Measurements from ENCODE around the gene DSCAM.

Gene DSCAM

DNA sequence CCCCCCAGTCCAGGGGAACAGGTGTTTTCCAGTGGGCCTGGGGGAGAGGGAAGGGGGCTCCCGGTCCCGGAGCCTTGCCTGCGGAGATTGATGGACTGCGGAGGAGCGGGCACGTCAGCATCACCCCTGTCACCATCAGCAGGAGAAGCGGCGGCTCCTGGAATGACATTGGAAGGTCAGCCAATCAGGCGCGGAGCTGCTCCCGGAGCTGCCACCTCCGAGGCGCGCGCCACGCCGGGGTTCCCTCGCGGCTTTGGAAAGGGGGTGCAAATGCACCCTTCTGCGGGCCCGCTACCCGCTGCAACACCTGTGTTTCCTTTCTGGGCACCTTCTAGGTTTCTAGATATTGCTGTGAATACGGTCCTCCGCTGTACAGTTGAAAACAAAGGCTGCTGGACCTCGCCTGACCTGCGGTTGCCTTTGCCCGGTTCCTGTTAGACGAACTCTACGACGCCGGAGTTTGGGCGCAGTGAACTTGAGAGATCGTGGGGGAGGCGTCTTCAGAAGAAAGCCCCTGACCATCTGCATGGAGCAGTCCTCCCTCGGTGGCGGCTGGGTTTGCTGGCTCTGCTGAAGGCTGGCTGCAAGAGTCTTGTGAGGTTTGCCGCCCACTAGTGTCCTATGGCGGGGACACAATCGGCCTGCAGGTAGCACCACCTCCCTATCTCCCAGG lies 5.3 kb downstream of the DSCAM start:
- no peak overlapping the region for H3K27ac ChIP-seq
- no peak overlapping the region for H3K4me3 ChIP-seq

DNA sequence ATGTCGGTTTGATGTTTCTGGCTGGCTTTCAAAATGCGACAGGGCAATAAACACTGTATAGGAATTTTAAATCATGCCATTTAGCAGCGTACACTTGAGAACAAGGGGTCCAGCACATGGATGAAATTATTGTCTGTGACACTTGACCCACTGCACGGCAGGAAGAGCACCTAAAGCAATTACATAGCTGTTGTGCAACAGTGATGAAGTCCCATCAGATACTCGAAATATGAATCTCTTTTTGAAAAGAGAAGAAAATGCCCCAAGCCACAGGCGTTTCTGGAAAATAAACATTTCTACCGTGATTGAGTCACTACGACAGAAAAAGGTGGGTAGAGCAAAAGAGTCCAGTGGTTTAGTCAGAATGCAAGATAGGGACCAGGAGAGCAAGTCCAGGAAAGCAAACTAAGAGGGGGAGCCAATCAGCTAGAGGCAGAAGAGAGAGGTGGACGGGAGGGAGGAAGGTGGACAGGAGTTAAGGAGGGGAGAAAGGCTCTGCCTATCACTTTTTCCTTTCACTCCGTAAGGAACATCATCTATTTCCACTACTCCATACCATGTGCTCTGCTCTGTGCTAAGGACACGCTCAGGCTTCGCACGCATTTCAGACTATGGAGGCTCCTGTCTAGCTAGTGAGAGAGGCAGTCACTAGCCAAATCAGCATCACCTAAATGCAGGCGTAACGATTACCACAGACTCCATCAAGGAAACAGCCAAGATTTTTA lies 6.4 kb downstream of the DSCAM start:
- Histone ChIP-seq H3K27ac (no peak overlapping the region), H3K4me3 (no peak overlapping the region)

DNA sequence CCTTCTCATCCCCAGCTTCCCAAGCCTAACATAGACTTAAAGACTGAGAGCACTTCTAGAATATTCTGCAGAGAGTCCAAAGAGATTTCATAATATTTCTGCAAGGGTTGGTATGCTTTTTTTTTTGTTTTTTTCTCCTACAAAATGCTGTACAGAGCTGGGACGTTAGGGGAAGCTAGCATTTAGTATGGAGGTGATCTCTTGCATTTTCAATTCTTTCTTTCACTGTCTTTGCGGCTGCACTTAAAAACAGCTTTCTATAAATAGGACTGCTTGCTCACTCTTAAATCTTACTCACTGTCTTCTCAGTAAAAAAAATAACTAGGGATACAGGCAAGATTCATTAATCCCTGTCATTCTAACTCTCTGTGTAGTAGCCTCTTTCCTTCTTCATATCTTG lies 7.4 kb downstream of the DSCAM start:
- H3K4me3 ChIP-seq, result no peak overlapping the region

DNA sequence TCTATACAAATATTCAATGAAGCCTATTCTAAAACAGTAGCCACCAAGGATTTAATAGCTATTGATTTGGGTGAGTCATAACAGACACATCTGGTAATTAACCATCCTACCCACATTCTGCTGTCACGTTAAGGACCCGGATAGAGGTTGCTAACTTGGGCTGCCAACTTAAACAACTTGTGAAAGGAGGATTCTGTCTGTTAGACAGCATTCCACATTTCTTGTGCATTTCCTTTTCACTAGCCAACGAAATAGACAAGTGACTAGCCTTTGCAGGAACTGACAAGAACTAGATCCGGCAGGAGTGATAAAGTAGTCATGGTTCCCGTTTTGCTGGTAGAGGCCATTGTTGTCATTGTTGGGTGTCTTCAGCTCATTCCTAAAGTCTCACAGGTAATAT lies 9.5 kb downstream of the DSCAM start:
- no peak overlapping the region for H3K27ac ChIP-seq
- H3K4me3 ChIP-seq, result no peak overlapping the region

More for the DNA sequence above, 7.4 kb downstream of the DSCAM start:
- H3K27ac ChIP-seq, result no peak overlapping the region

DNA sequence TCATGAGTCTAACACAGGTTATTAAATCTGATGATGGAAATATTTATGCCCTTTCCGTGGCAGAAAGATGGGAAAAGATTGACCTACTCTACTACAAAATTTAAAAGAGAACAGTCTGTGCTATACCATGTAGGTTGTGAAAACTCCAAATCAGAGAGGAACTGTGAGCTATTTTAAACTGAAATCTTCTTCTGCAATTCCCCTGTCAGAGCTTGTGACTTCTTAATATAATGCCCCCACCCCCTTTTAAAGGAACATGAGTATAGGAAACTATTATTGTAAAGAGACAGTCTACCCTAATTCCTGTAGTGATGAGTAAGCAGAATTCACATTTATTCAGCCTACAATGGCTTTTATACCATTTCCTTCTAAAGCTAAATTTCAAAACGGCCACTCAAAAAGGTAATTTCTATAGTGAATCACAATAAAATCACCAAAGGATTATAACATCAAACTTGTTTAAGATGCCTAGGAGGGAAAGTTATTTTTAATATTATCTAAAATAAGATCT lies 11.7 kb downstream of the DSCAM start:
- no peak overlapping the region for H3K27ac ChIP-seq
- H3K4me3 ChIP-seq, result no peak overlapping the region

DNA sequence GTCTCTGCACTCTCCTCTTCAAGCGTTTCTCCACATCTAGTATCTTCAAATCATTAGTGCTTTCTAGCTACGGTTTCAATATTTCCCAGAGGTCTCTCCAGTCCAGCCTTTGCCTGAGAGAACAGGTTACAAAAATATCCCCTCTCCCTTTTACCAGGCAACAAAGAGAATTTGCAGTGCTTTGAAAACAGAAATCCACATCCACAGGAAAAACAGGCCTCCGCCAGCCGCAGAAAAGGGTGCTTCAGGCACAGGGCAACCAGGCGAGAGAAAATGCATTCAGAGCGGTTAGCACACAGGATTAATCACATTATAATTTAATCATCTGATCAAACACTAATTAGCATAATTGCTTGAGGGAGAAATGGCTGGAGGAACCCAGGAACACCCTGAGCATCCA lies 13.8 kb downstream of the DSCAM start:
- H3K27ac ChIP-seq, result no peak overlapping the region
- H3K4me3 ChIP-seq, result no peak overlapping the region

DNA sequence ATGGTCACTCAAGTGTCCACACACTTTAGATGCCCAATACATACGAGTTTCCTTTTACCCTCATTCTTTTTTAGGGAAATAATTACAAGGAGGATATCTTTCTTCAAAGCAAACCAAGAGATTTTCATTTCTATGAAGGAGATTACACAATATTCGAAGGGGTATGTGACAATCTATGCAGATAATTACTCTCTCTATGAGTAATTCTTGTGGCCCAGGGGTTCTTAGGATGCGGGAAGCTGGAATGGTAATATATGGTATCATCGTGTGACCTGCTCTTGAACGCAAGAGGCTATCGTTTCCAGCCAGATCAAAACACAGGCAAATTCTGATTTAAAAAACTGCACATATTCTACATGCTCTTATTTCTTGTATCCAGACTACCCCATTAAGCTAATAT lies 14.6 kb downstream of the DSCAM start:
- no peak overlapping the region for H3K27ac ChIP-seq
- H3K4me3 ChIP-seq, result no peak overlapping the region

DNA sequence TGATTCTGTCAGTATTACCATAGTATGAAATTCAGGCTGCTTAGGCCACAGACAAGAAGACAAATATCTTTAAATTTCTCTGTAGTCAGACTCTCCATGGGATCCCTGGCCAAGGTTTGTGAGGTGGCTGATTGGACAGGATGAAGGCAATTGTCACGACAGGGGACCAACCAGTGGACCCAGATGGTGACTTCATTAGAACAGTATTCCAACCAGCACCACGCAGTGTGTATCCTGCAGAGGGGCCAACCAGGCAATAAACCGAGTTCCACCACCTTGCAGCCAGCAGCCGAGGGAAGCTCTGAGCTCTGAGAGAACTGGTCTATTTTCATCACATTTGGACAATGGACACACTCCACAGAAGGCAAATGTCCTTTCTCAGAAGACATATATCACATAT lies 16.1 kb downstream of the DSCAM start:
- H3K27ac ChIP-seq, result no peak overlapping the region
- no peak overlapping the region for H3K4me3 ChIP-seq

DNA sequence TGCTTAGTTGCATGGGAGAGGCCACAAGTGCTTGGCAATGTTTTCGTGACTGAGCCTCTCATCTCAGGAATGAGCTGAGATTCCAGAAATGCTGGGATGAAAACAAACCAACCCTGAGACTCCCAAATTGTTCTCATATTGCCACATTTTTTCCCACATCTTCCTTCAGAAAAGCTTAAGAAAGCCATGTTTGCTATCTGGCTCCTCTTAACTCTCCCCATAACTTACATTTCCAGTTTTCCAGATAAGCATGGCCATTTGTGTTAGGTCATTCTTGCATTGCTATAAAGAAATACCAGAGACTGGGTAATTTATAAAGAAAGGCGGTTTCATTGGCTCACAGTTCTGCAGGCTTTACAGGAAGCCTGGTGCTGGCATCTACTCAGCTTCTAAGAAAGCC lies 17.2 kb downstream of the DSCAM start:
- no peak overlapping the region for H3K4me3 ChIP-seq
- no peak overlapping the region for H3K27ac ChIP-seq

DNA sequence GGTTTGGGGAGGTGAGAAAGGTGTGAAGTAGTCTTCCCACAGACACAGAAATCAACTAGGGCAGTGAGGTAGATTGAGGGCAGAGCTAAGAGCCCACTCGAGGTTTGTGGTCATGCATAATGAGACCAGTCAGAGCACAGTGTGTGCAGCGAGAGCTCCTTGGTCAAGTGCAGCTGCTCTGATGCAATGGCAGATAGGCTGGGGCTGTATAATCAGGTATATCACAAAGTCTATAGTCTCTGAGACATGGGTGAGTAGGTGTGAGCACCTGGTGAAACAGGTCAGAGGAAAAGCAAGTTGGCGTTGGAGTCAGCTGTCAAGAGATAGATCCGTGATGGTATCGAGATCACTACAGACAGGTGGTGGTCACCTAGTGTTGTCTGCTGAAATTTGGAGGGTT lies 17.6 kb downstream of the DSCAM start:
- no peak overlapping the region for H3K27ac ChIP-seq
- H3K4me3 ChIP-seq, result no peak overlapping the region

DNA sequence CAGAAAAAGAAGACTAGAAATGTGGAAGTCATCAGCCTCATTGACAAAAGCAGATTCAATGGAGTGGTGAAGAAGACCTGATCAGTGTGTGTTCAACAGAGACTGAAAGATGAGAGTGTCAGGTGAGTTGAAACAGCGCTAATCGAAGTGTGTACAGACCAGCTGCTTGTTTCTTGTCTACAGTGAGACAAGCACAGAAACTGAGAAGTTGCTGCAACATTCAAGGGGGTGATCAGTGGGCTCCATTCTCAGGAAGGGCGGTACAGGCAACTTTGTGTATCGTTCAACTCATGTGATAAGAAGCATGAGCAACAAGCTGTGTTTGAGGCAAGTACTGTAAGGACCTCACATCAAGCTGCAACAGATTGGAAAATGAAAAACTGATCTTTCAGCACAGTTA lies 19.4 kb downstream of the DSCAM start:
- H3K4me3 ChIP-seq, result no peak overlapping the region
- no peak overlapping the region for H3K27ac ChIP-seq

DNA sequence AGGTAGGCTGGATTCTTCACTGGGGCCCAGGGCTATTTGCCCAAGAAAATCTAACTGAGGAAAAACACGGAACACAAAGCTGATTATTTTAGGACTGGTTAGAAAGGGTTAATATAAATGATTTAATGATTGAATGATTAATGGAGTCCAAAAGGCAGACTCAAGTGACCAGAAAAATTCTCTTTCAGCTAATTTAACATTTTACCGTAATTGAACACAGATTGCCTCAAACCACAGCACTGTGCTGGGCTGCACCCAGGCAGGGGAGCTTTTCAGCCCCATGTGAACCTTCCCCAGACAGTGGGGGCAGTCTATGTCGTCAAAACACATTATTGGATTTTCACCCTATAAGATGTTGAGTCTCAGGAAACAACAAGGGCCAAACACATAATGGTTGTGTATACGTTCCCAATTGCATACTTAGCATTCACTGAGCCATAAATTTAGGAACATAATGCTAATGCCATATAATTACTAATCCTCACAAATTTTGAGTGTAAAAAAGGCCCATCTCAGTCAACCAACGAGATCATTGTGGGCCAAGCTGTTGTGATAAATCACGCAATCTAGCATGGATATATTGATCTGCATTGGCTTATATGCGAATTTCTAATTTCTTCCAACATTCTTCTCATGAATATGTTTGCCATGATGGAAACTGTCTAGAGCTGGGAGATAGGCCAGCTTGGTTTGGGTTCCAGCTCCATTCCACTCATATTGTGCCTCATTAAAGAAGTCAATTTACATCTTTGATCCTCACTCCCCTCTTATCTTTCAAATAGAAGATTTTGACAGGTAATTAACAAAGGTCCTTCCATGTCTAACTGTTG lies 27.7 kb downstream of the DSCAM start:
- H3K27ac ChIP-seq, result no peak overlapping the region
- no peak overlapping the region for H3K4me3 ChIP-seq

DNA sequence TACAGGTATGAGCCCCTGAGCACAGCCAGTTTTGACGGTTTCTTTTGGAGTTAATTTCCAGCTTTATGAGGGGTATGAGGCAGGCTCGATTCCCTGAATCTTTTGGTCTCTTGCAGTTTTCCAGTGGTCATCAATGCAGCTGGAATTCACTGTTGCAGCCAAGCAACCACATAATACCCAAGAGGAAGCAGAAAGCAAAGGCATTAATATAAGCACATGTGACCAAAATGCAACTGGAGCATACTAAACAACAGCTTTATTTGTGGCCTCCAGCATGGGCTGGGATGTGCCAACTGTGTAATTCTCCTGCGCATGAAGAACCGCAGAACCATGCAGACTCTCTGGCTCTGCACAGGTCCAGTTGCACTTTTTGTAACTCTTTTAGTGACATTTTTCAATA lies 33.0 kb downstream of the DSCAM start:
- no peak overlapping the region for H3K4me3 ChIP-seq
- H3K27ac ChIP-seq, result no peak overlapping the region

DNA sequence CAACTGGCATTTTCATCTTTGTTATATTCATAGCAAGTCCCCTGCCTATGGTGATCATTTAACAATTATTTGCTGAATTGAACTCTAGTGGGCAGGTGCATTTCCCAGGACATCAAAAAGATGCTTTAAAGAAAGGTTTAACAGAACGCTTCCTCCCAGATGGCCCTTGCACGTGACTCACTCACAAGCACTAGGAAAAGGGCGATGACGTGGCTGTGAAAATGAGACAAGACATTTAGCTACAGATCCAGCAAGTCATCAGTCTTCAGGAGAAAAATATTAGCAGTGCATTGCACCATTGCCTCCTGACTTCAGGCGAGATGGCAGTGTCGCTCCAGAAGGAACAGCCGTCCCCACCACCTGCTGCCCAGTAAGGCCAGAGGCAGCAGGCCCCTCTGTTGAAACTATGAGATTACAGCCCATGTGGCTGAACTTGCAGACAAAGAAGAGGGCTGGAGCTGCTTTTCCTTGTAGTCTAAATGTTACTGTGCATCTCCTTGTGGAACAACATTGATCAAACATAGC lies 37.2 kb downstream of the DSCAM start:
- Histone ChIP-seq H3K27ac (no peak overlapping the region), H3K4me3 (no peak overlapping the region)

DNA sequence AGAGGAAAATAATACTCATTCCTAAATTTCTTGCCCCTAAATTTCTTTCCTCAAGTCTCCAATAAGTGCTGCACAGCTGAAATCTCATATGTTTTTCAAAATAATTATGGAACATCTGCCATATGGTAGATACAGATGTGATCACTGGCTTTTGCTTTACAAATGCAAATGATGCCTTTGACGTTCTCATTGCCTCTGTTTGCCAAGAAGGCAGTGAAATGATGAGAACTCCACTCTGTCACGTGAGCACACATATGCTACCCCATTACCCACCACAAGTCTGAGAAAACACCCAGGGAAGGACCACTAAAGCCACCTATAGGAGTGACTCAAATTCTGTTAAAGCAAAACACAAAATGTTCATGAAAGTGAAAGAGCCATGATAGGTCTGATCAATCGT lies 43.9 kb downstream of the DSCAM start:
- no peak overlapping the region for H3K4me3 ChIP-seq
- H3K27ac ChIP-seq, result no peak overlapping the region

DNA sequence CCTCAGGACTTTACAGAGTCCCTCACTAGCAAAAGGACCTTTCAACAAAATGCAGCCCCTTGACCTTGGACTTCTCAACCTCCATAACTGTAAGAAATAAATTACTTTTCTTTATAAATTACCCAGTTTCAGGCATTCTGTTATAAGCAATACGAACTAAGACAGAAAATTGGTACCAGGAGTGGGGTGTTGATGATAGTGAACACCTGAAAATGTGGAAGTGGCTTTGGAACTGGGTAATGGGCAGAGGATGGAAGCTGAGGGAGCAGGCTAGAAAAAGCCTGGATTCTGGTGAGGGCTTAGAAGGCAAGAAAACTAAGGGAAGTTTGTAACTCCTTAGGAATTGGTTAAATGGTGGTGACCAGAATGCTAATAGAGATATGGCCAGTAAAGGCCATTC lies 46.8 kb downstream of the DSCAM start:
- Histone ChIP-seq H3K4me3 (no peak overlapping the region), H3K27ac (no peak overlapping the region)

DNA sequence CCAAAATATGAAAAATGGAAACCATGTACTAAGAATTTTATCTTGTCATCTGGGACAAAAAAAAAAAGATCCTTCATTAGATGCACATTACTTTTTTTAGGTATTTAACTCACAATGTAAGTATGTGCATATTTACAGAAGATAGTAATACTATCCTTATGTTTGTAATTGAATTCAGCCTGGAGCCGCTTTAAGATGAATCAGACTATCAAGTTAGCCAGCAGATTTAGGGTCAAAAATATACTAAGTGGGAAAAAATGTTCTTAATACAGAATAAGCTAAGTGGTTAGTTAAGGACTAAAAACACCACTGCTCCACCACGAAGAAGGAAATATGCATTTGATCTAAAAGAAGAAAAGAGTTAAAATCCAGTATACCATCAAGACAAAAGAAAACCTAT lies 49.1 kb downstream of the DSCAM start:
- no peak overlapping the region for H3K4me3 ChIP-seq
- no peak overlapping the region for H3K27ac ChIP-seq

DNA sequence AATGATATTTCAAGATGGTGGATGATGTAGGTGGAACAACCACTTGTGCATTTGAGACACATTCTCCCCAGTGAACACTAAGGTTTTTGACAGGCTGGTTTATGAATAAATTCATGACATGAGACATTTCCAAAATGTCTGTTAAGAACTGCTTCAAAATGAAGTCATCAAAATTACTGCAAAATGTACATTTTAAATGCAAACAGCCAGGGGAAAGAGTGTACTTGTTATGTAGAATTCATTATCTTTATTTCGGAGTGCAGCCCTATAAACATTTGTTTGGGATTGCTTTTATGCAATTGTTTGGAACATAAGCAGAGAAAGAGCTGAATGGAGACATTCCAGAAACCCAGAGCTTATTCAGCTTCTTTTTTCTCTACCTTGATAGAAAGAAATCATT lies 49.5 kb downstream of the DSCAM start:
- Histone ChIP-seq H3K4me3 (no peak overlapping the region), H3K27ac (no peak overlapping the region)

DNA sequence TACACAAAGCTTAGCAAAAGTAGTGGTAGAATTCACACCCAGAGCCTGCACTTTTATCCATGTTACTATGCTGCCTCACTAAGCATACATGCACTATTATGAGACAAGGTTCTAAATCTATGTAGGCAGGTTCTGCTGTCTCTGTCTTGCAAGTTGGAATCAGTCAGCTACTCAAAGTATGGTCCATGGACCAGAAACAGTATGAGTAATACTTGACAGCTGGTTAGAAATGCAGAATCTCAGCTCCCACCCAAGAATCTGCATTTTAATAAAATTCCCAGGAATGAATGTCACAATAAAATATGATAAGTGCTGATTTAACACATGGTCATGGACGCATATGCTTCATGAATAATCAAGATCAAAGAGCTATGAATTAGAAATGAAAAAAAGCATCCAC lies 50.5 kb downstream of the DSCAM start:
- H3K4me3 ChIP-seq, result no peak overlapping the region
- H3K27ac ChIP-seq, result no peak overlapping the region

DNA sequence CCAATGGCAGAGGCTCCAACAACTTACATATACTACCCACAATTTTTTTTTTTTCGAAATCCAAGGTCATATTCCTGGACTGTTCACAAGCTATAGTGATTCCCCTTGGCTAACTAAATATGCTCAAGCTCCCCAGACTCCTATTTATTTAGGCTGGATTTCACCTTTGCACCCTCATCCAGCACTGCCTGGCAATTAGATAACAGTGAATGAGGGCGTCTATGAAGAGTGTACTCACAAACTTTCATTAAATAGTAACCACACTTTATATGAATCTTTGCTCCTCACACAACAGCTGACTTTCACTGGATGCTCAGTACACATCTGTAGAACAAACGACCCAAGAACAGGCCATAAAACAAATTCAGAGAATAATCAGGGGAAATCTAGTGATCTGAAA lies 51.6 kb downstream of the DSCAM start:
- H3K27ac ChIP-seq, result no peak overlapping the region
- no peak overlapping the region for H3K4me3 ChIP-seq
